Thymus (tissue), 11 donors: ENCODE results near the gene THSD4. TPM values are rescaled to one million over a fixed set of nuclear protein-coding genes. Genes with fewer than 3 reads are reported as not detected.

Experiments
- DNase-seq, 9 donors: peaks; one replicate each; pipeline ENCODE4 v3.0.0-alpha.2; 2013; ENCODE audit warnings: low spot score in 9 of 9, low read depth in 6 of 9, missing footprints in 1 of 9
- H3K27ac ChIP-seq, 2 donors: one replicate each; pipeline ENCODE4 v1.5.1; 2013; ENCODE audit warnings: control low read depth in 1 of 2, low read depth in 1 of 2, low read length in 1 of 2, mild to moderate bottlenecking in 1 of 2, moderate library complexity in 1 of 2
- H3K27me3 ChIP-seq, 2 donors: one replicate each; pipeline ENCODE4 v1.5.1; 2013; ENCODE audit warnings: low read length in 1 of 2; ENCODE audit not compliant: control insufficient read depth in 2 of 2, insufficient read depth in 1 of 2
- H3K36me3 ChIP-seq, 2 donors: one replicate each; pipeline ENCODE4 v1.5.1; 2013; ENCODE audit warnings: low read length in 1 of 2, mild to moderate bottlenecking in 1 of 2, moderate library complexity in 1 of 2; ENCODE audit not compliant: control insufficient read depth in 2 of 2, insufficient read depth in 2 of 2
- H3K4me1 ChIP-seq, 2 donors: one replicate each; pipeline ENCODE4 v1.5.1; 2013; ENCODE audit warnings: low read length in 2 of 2; ENCODE audit not compliant: control insufficient read depth in 2 of 2, insufficient read depth in 2 of 2
- H3K4me3 ChIP-seq, 2 donors: one replicate each; pipeline ENCODE4 v1.5.1; 2013; ENCODE audit warnings: low read length in 2 of 2, control low read depth in 1 of 2, mild to moderate bottlenecking in 1 of 2
- H3K9me3 ChIP-seq, 2 donors: one replicate each; pipeline ENCODE4 v1.5.1; 2013; ENCODE audit warnings: low read length in 1 of 2, mild to moderate bottlenecking in 1 of 2; ENCODE audit not compliant: control insufficient read depth in 2 of 2, insufficient read depth in 1 of 2
- WGBS: extraction: QIAGEN DNeasy Blood & Tissue Kit; methylation state at CpG from one replicate; pipeline ENCODE4 v1.1.7; 2013; 5-methylcytosine and 5-hydroxymethylcytosine counted together
- polyA plus RNA-seq: library from polyadenylated mRNA; stranded (reverse); fragments of 200-250 nt; gene quantifications from one replicate; pipeline ENCODE4 v1.2.3, GENCODE V29; 2013
- total RNA-seq: library from RNA; stranded (reverse); fragments of 120-200 nt; gene quantifications from one replicate; pipeline ENCODE4 v1.2.4, GENCODE V29; 2013
- donor health status: healthy.

The THSD4 gene
- total and polyA plus RNA-seq, 2 donors, result 1.7 to 2.2 TPM

DNA sequence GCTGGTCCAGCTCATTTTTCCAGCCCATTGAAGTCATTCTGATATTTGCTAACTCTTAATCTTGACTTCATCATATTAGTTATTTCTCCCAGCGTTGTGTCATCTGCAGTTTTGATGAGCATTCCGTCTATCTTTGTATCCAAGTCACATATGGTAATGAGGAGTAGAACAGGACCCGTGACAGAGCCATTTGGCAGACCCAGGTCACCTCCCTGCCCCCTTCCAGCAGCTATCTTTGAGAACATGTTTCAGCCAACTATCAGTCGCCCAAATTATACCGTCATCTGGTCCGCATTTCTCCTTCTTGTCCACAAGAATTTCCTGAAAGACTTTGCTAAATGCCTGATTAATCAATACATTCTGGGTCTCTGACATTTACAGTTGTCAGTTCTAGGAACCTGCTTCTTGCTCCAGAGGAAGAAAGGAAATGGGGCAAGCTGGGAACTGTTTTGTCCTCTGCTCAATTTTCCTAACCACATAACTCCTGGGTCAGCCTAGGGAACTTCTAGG lies 347.9 kb downstream of the THSD4 start:
- Histone ChIP-seq H3K27ac (no peak overlapping the region), H3K27me3 (no peaks in the 10 kb centered on the region), H3K4me1 (no peaks in the 10 kb centered on the region), H3K4me3 (no peak overlapping the region), H3K36me3 (no peaks in the 10 kb centered on the region), H3K9me3 (no peaks in the 10 kb centered on the region)
- 94% methylated on average over 6 of the region's 6 CpGs for WGBS
- DNase-seq, result no peak

- no peak overlapping the region for H3K4me3 ChIP-seq
- no peaks in the 10 kb centered on the region for H3K36me3 ChIP-seq
- WGBS, result 81% methylated on average over 3 of the region's 3 CpGs
- H3K4me1 ChIP-seq, result no peaks in the 10 kb centered on the region
- no peak for DNase-seq
- H3K27me3 ChIP-seq, result no peaks in the 10 kb centered on the region
- no peaks in the 10 kb centered on the region for H3K9me3 ChIP-seq
- H3K27ac ChIP-seq, result no peak overlapping the region
Measured at GRCh38 chr15:71465131-71465955, 350.1 kb downstream of the THSD4 start.

DNA sequence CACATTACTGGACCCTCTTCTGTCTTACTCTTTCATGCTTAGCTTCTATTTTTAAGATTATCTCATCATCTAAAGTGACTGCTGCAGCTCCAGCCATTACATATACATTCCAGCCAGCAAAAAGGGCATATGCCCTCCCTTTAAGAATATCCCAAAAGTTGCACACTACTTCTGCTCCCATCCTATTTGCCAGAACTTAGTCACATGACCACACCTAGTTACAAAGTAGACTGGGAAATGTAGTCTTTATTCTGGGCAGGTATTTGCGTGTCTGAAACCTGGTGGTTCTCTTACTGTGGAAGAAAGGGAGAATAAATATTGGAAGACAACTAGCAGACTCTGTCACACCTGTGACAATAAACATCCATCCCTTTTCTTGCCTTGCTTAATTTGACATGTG lies 353.4 kb downstream of the THSD4 start:
- Histone ChIP-seq H3K27ac (no peak overlapping the region), H3K36me3 (no peaks in the 10 kb centered on the region), H3K4me1 (no peaks in the 10 kb centered on the region), H3K27me3 (no peaks in the 10 kb centered on the region), H3K9me3 (no peaks in the 10 kb centered on the region), H3K4me3 (no peak overlapping the region)
- no peak for DNase-seq
- 99% methylated on average over 1 of the region's 1 CpG for WGBS

DNA sequence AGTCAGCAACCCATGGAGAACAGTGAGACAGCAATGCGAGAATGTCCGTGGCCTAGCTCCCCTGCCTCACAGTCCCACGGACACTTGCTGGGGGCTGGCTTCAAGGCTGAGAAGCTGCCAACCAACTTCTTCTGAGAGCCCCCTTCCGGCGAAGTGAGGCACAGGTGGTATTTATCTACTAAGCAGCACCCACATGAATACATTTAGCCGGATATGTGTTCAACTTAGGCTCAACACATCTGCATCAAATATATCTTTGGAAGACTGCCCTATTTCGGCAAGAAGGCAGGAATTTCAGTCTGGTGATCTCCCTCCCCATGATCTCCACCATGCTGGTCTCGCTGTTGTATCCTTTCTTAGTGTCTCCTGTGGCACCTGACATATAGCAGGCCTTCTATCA lies 354.1 kb downstream of the THSD4 start:
- Histone ChIP-seq H3K9me3 (no peaks in the 10 kb centered on the region), H3K4me1 (no peaks in the 10 kb centered on the region), H3K27ac (no peak overlapping the region), H3K27me3 (no peaks in the 10 kb centered on the region), H3K36me3 (no peaks in the 10 kb centered on the region), H3K4me3 (no peak overlapping the region)
- no peak for DNase-seq
- WGBS, result 90% methylated on average over 8 of the region's 8 CpGs

DNA sequence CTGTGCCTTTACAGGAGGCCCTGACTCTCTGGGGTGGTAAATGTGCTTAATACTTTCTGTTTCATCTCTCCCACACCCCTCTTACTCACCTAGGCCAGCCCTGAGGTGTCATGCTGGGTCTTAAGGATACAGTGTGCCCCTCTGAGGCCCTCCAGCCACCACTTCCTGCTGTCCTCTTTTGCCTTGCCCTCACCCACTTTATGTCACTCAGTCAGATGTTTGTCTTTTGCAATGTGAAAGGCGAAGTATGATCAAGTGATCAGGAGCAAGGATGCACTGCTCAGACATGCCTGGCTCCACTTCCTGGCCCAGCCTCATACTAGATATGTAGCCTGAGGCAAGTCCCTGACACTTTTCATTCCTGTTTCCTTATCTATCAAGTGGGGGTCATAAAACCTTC lies 356.1 kb downstream of the THSD4 start:
- no peak overlapping the region for H3K27ac ChIP-seq
- no peak overlapping the region for H3K4me3 ChIP-seq
- H3K9me3 ChIP-seq, result no peaks in the 10 kb centered on the region
- no peak for DNase-seq
- H3K36me3 ChIP-seq, result no peaks in the 10 kb centered on the region
- no peaks in the 10 kb centered on the region for H3K4me1 ChIP-seq
- WGBS, result 96% methylated on average over 1 of the region's 1 CpG
- no peaks in the 10 kb centered on the region for H3K27me3 ChIP-seq

GRCh38 chr15:71472566-71472965 lies 357.3 kb downstream of the THSD4 start:
- DNase-seq, result no peak
- Histone ChIP-seq H3K4me3 (no peak overlapping the region), H3K27ac (no peak overlapping the region)

GRCh38 chr15:71473751-71474150 lies 358.5 kb downstream of the THSD4 start:
- H3K27me3 ChIP-seq, result no peaks in the 10 kb centered on the region
- 80% methylated on average over 3 of the region's 3 CpGs for WGBS
- H3K4me3 ChIP-seq, result no peak overlapping the region
- H3K4me1 ChIP-seq, result no peaks in the 10 kb centered on the region
- DNase-seq, result no peak
- no peak overlapping the region for H3K27ac ChIP-seq
- H3K9me3 ChIP-seq, result no peaks in the 10 kb centered on the region
- H3K36me3 ChIP-seq, result no peaks in the 10 kb centered on the region

More at GRCh38 chr15:71472566-71472965, 357.3 kb downstream of the THSD4 start:
- no peaks in the 10 kb centered on the region for H3K36me3 ChIP-seq
- H3K27me3 ChIP-seq, result no peaks in the 10 kb centered on the region
- H3K4me1 ChIP-seq, result no peaks in the 10 kb centered on the region
- H3K9me3 ChIP-seq, result no peaks in the 10 kb centered on the region
- 93% methylated on average over 4 of the region's 4 CpGs for WGBS

GRCh38 chr15:71476823-71477222 lies 361.6 kb downstream of the THSD4 start:
- no peaks in the 10 kb centered on the region for H3K9me3 ChIP-seq
- no peaks in the 10 kb centered on the region for H3K27me3 ChIP-seq
- WGBS, result 86% methylated on average over 8 of the region's 8 CpGs
- DNase-seq, result no peak
- H3K27ac ChIP-seq, result no peak overlapping the region
- no peaks in the 10 kb centered on the region for H3K36me3 ChIP-seq
- no peak overlapping the region for H3K4me3 ChIP-seq
- H3K4me1 ChIP-seq, result no peaks in the 10 kb centered on the region

GRCh38 chr15:71480556-71480955 lies 365.3 kb downstream of the THSD4 start:
- Histone ChIP-seq H3K4me1 (no peaks in the 10 kb centered on the region), H3K4me3 (no peak overlapping the region), H3K36me3 (no peaks in the 10 kb centered on the region), H3K27ac (no peak overlapping the region), H3K27me3 (no peaks in the 10 kb centered on the region), H3K9me3 (no peaks in the 10 kb centered on the region)
- WGBS, result 87% methylated on average over 6 of the region's 6 CpGs
- DNase-seq, result no peak
